Measurements from ENCODE around the gene AGBL1. TPM values are rescaled to one million over a fixed set of nuclear protein-coding genes. Genes with fewer than 3 reads are reported as not detected.
A peak's percentile ranks its signal among the peaks of the same experiment; 100 is the strongest.

AGBL1 gene
- total RNA-seq, 3 donors from 2014 or later, result 0.10 to 0.32 TPM; not detected in 1

DNA sequence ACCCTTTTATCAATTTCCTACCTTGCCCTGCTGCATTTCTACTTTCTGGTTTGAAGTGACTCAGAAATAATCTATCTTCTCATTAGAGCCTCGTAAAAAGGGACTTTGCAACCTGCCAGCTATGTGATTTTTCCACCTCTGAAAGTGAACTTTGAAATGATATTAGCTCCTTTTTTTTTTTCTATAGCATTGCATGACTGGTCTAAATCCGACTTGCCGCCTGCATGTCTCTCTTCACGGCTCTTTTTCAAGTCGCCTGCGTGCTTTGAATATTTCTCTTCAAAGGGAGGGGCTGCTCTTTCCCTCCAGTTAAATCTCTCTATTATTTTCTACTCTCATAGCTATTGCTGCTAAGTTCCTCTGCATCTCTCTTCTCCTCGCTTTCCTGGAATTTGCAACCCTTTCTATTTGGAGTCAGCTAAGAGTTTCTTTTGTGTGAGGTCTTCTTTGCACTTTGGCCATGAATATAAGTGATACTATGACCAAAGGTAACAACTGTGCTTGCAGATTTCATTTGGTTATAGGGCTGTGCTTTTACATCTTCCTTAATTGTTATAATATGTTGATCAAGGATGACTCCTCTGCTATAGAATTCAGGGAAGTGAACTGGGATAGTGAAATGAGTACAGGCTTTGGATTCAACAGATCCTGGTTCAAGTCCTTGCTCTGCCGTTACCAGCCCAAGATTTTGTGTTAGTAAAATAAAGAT, 541.1 kb downstream of the AGBL1 start:
- intact Hi-C loops (cut with DNase I, micrococcal nuclease), result no loop called here
- TF ChIP-seq, protein P1, sequence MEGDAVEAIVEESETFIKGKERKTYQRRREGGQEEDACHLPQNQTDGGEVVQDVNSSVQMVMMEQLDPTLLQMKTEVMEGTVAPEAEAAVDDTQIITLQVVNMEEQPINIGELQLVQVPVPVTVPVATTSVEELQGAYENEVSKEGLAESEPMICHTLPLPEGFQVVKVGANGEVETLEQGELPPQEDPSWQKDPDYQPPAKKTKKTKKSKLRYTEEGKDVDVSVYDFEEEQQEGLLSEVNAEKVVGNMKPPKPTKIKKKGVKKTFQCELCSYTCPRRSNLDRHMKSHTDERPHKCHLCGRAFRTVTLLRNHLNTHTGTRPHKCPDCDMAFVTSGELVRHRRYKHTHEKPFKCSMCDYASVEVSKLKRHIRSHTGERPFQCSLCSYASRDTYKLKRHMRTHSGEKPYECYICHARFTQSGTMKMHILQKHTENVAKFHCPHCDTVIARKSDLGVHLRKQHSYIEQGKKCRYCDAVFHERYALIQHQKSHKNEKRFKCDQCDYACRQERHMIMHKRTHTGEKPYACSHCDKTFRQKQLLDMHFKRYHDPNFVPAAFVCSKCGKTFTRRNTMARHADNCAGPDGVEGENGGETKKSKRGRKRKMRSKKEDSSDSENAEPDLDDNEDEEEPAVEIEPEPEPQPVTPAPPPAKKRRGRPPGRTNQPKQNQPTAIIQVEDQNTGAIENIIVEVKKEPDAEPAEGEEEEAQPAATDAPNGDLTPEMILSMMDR (IDR thresholded peaks at IDR 0.05), result no peak
- DNase-seq (no peak), ATAC-seq (peak; percentile 52)
- peaks cover 10% of the 10 kb centered on the region for H3K4me1 ChIP-seq (ENCODE audit: low read depth)
- H3K9me3 ChIP-seq, result no peaks in the 10 kb centered on the region
- H3K4me3 ChIP-seq, result no peak overlapping the region
- no peaks in the 10 kb centered on the region for H3K36me3 ChIP-seq (ENCODE audit: low read depth)

DNA sequence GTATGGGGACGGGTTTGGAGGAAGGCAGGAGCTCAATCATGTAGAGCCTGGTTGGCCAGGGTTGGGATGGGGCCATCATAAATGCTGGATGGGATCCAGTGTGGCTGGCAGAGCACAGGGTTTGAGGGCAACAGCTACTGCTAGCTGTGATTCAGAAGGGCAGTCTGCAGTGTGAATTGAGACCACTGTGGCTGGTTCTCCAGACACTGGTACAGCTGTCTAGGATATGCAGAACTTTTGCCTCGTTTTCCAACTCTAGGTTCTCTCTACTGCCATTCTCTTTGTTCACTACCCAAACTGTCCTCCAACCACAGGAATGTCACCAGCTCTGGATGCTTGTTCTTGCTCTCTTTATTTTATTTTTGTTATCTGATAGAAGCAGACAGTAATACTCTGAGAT, 543.6 kb downstream of the AGBL1 start:
- Histone ChIP-seq H3K4me3 (no peak overlapping the region), H3K36me3 (ENCODE audit: low read depth) (no peaks in the 10 kb centered on the region), H3K4me1 (ENCODE audit: low read depth) (peaks cover 16% of the 10 kb centered on the region), H3K9me3 (no peaks in the 10 kb centered on the region)
- TF ChIP-seq, protein P1 (IDR thresholded peaks at IDR 0.05), result no peak
- intact Hi-C loops (cut with DNase I, micrococcal nuclease), result no loop called here
- DNase-seq (no peak), ATAC-seq (no peak)

DNA sequence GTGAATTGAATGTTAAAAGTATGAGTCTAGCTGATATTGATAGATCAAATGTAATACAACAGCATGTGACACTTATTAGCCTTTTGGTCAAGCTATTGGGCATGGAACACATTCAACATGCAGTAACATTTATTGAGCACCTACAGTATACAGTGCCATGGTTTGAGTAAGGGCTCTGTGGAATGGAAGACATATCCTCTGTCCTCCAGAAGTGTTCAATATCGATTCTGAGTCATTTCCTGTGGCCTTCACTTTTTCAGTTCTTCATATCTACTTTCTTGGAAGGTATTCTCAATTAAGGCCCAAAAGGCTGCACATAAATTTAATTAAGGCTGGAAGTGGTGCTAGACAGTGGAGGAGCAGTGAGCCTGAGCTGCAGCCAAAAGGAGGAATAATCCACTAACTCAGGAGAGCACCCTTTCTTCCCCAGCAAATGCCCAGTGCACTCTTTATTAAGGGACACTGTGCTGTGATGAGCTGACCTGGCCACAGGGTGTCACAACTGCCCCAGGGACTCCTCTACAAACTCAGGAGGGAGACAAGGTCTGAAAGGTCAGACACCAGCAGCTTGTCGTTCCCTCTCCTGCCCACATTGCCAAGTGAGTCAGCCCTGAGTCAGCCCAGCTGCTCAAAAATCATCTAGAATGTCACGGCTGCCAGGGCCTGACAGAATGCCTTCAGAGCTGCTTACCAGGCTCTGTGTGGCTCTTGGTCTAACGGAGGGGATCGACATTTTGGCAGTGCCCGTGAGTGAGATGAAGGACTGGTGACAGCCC, 544.8 kb downstream of the AGBL1 start:
- no peak overlapping the region for H3K4me3 ChIP-seq
- intact Hi-C loops (cut with DNase I, micrococcal nuclease), result loop anchor here in 1 of 2 donors (2.0 kb wide), 1 partner anchor 118 kb away; no protein-coding TSS in a partner anchor
- no peaks in the 10 kb centered on the region for H3K9me3 ChIP-seq
- TF ChIP-seq, protein P1 (IDR thresholded peaks at IDR 0.05), result peak; percentile 28
- ATAC-seq (peak; percentile 96), DNase-seq (peak; percentile 71 to 80 (median 76))
- H3K36me3 ChIP-seq (ENCODE audit: low read depth), result no peaks in the 10 kb centered on the region
- peaks cover 16% of the 10 kb centered on the region for H3K4me1 ChIP-seq (ENCODE audit: low read depth)

DNA sequence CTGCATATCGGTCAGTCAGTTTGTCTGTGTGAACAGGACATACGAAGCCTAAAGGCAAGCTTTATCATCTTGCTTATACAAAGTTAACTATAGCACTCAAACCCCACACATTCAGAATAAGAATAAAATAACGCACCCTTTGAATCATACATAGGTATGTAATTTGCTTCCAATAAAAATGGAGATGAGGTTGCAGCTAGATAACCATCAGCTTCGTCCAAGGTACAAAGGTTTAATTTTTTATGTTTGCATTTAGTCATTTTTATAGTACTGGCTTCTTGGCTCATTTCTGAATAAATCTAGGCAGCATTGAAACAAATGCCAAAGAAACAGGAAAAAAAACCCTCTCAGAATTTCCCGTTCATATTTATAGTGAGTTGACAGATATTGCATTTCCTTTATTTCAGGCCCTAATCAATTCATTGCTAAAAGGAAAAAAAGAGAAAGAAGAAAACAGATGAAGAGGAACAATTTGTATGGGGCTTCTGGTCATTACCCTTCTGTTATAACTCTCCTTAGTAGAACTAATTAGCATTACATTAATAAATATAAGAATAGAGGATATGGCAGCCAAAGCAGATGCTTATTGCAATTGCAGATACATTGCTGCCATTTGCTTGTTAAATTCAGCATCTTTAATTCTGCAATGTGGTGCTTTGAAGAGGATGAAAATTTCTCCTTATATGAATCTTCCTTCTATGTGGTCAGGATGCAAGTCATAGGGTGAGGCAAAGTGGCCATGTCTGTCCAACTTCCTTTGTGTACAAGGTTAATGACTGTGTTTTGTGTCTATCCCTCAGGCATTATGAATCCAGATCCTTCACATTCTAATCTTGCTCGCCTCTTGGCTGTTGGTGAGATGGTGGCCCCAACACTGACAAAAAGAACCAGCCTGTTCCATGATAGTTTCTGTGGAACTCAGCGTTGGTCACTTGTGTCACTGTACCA, 550.0 kb downstream of the AGBL1 start:
- no peak for DNase-seq
- TF ChIP-seq, protein P1 (IDR thresholded peaks at IDR 0.05), result no peak
- intact Hi-C loops (cut with DNase I, micrococcal nuclease), result no loop called here
- no peak overlapping the region for H3K4me3 ChIP-seq
- H3K36me3 ChIP-seq (ENCODE audit: low read depth), result no peaks in the 10 kb centered on the region
- no peaks in the 10 kb centered on the region for H3K9me3 ChIP-seq
- ATAC-seq, result peak; percentile 78
- H3K4me1 ChIP-seq (ENCODE audit: low read depth), result peaks cover 16% of the 10 kb centered on the region

DNA sequence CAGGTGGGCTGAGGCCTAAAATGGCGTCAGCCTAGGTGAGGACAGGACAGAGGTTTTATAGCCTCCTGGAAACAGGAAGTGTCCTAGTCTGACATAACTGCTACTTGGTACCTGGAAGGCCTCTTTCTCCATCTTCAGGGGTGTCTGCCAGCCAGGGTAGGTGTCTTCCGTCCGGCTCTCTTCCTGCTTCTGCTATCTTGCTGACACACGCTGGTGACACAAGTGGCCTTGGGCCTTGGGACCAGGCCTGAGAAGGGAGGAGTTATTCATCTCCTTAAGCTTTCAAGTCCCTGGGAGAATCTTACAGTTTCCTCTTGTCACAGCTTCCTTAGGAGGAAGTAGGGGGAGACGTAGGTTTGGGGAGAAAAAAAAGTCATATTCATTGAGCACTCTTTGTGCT, 551.3 kb downstream of the AGBL1 start:
- Histone ChIP-seq H3K36me3 (ENCODE audit: low read depth) (no peaks in the 10 kb centered on the region), H3K4me3 (no peak overlapping the region), H3K9me3 (no peaks in the 10 kb centered on the region), H3K4me1 (ENCODE audit: low read depth) (peaks cover 17% of the 10 kb centered on the region)
- DNase-seq (peak in 1 of 3 donors; percentile 26), ATAC-seq (peak; percentile 35)
- intact Hi-C loops (cut with DNase I, micrococcal nuclease), result no loop called here
- TF ChIP-seq, protein P1 (IDR thresholded peaks at IDR 0.05), result no peak

All from mucosa of descending colon (tissue), 3 donors.